ENCODE measurements around the gene SMIM45.

The SMIM45 gene

GRCh38 chr22:41975299-41976069 lies 23.5 kb downstream of the SMIM45 start:
- TF ChIP-seq CTCF (conservative IDR thresholded peaks at IDR 0.05; ENCODE audit: low read depth, low read length), result no peak
- H3K4me3 ChIP-seq (ENCODE audit: low read depth, low read length), result no peak overlapping the region
- DNase-seq (ENCODE audit: low read depth), result no peak

- peak overlapping the region; percentile 40 for H3K4me3 ChIP-seq (ENCODE audit: low read depth, low read length)
- DNase-seq (ENCODE audit: low read depth), result no peak
- no peak for TF ChIP-seq CTCF (conservative IDR thresholded peaks at IDR 0.05; ENCODE audit: low read depth, low read length)
Observed at GRCh38 chr22:41976070-41976901, 24.3 kb downstream of the SMIM45 start.

GRCh38 chr22:41976961-41977566 lies 25.1 kb downstream of the SMIM45 start:
- DNase-seq (ENCODE audit: low read depth), result no peak
- no peak for TF ChIP-seq CTCF (conservative IDR thresholded peaks at IDR 0.05; ENCODE audit: low read depth, low read length)
- peak overlapping the region; percentile 19 for H3K4me3 ChIP-seq (ENCODE audit: low read depth, low read length)

GRCh38 chr22:41978732-41979131 lies 26.8 kb downstream of the SMIM45 start:
- no peak for DNase-seq (ENCODE audit: low read depth)
- H3K4me3 ChIP-seq (ENCODE audit: low read depth, low read length), result no peak overlapping the region
- no peak for TF ChIP-seq CTCF (conservative IDR thresholded peaks at IDR 0.05; ENCODE audit: low read depth, low read length)

- DNase-seq (ENCODE audit: low read depth), result no peak
- TF ChIP-seq CTCF (conservative IDR thresholded peaks at IDR 0.05; ENCODE audit: low read depth, low read length), result no peak
Observed at GRCh38 chr22:41979423-41980250, 27.7 kb downstream of the SMIM45 start.

GRCh38 chr22:41982865-41983264 lies 30.9 kb downstream of the SMIM45 start:
- H3K4me3 ChIP-seq (ENCODE audit: low read depth, low read length), result no peak overlapping the region
- no peak for DNase-seq (ENCODE audit: low read depth)
- no peak for TF ChIP-seq CTCF (conservative IDR thresholded peaks at IDR 0.05; ENCODE audit: low read depth, low read length)

More at GRCh38 chr22:41979423-41980250, 27.7 kb downstream of the SMIM45 start:
- H3K4me3 ChIP-seq (ENCODE audit: low read depth, low read length), result no peak overlapping the region

All from epithelial cell of proximal tubule (primary cell).